Trophoblast cell (in vitro differentiated cells and primary cell): Measurements from ENCODE around the gene RCAN2.

Experiments
- DNase-seq, 2 donors: peaks; one replicate each; pipeline ENCODE4 v3.0.0-alpha.2; 2016
- H2AFZ ChIP-seq: 2 replicates; pipeline ENCODE4 v1.6.1; 2013; ENCODE audit warnings: low read length, moderate library complexity, mild to moderate bottlenecking; ENCODE audit not compliant: insufficient read depth, poor library complexity
- H2AK5ac ChIP-seq: 2 replicates; pipeline ENCODE4 v1.6.1; 2013; ENCODE audit warnings: mild to moderate bottlenecking, low read length
- H2BK120ac ChIP-seq: 2 replicates; pipeline ENCODE4 v1.6.1; 2013; ENCODE audit warnings: low read length, mild to moderate bottlenecking, moderate library complexity; ENCODE audit not compliant: insufficient read depth, poor library complexity
- H2BK12ac ChIP-seq: 2 replicates; pipeline ENCODE4 v1.6.1; 2013; ENCODE audit warnings: mild to moderate bottlenecking, low read length, moderate library complexity
- H2BK5ac ChIP-seq: 2 replicates; pipeline ENCODE4 v1.6.1; 2013; ENCODE audit warnings: low read length, low read depth, moderate library complexity, mild to moderate bottlenecking; ENCODE audit not compliant: poor library complexity
- H3K14ac ChIP-seq: 2 replicates; pipeline ENCODE4 v1.6.1; 2013; ENCODE audit warnings: mild to moderate bottlenecking, low read length
- H3K18ac ChIP-seq: 2 replicates; pipeline ENCODE4 v1.6.1; 2013; ENCODE audit warnings: mild to moderate bottlenecking, low read length
- H3K23ac ChIP-seq: 2 replicates; pipeline ENCODE4 v1.6.1; 2013; ENCODE audit warnings: low read length
- H3K27ac ChIP-seq: 2 replicates; pipeline ENCODE4 v1.5.1; 2013; ENCODE audit warnings: low read depth, mild to moderate bottlenecking, inconsistent platforms, low read length, moderate library complexity
- H3K27me3 ChIP-seq: 2 replicates; pipeline ENCODE4 v1.6.1; 2013; ENCODE audit warnings: inconsistent platforms, mild to moderate bottlenecking, low read length, moderate library complexity; ENCODE audit not compliant: insufficient read depth
- H3K36me3 ChIP-seq, 2 experiments: 1 replicate in 1 of 2; 2 replicates in 1 of 2; pipeline ENCODE4 v1.6.1; 2013; ENCODE audit warnings: low read length in 2 of 2, mild to moderate bottlenecking in 2 of 2, moderate library complexity in 1 of 2; ENCODE audit not compliant: insufficient read depth in 2 of 2, control insufficient read depth in 1 of 2
- H3K4ac ChIP-seq: 2 replicates; pipeline ENCODE4 v1.6.1; 2013; ENCODE audit warnings: low read depth, mild to moderate bottlenecking, low read length, moderate library complexity
- H3K4me1 ChIP-seq, 2 experiments: 1 replicate in 1 of 2; 2 replicates in 1 of 2; pipeline ENCODE4 v1.6.1; 2013; ENCODE audit warnings: low read length in 2 of 2, mild to moderate bottlenecking in 2 of 2, moderate library complexity in 1 of 2; ENCODE audit not compliant: insufficient read depth in 2 of 2, control insufficient read depth in 1 of 2
- H3K4me2 ChIP-seq: 2 replicates; pipeline ENCODE4 v1.6.1; 2013; ENCODE audit warnings: inconsistent platforms, mild to moderate bottlenecking, low read length, moderate library complexity
- H3K4me3 ChIP-seq: 2 replicates; pipeline ENCODE4 v1.5.1; 2013; ENCODE audit warnings: mild to moderate bottlenecking, low read depth, low read length, inconsistent platforms
- H3K79me1 ChIP-seq: one replicate; pipeline ENCODE4 v1.6.1; 2013; ENCODE audit warnings: low read length
- H3K79me2 ChIP-seq: 2 replicates; pipeline ENCODE4 v1.6.1; 2013; ENCODE audit warnings: low read length, mild to moderate bottlenecking; ENCODE audit not compliant: control insufficient read depth, insufficient read depth, poor library complexity
- H3K9ac ChIP-seq: 2 replicates; pipeline ENCODE4 v1.6.1; 2013; ENCODE audit warnings: mild to moderate bottlenecking, low read length
- H3K9me3 ChIP-seq: 2 replicates; pipeline ENCODE4 v1.6.1; 2013; ENCODE audit warnings: low read depth, mild to moderate bottlenecking, control low read depth, inconsistent platforms, low read length; ENCODE audit not compliant: insufficient read depth
- H4K12ac ChIP-seq: 2 replicates; pipeline ENCODE4 v1.6.1; 2013; ENCODE audit warnings: low read depth, mild to moderate bottlenecking, low read length, moderate library complexity
- H4K8ac ChIP-seq: 2 replicates; pipeline ENCODE4 v1.6.1; 2013; ENCODE audit warnings: low read depth, mild to moderate bottlenecking, low read length, moderate library complexity
- H4K91ac ChIP-seq: one replicate; pipeline ENCODE4 v1.6.1; 2013; ENCODE audit warnings: low read depth, mild to moderate bottlenecking, low read length, moderate library complexity
- WGBS: extraction: QIAGEN DNeasy Blood & Tissue Kit; methylation state at CpG from one replicate; pipeline ENCODE4 v1.1.7; 2013; ENCODE audit warnings: missing lambda C conversion rate; ENCODE audit not compliant: insufficient read length, insufficient coverage; ENCODE audit errors: extremely low coverage; 5-methylcytosine and 5-hydroxymethylcytosine counted together

The RCAN2 gene

DNA sequence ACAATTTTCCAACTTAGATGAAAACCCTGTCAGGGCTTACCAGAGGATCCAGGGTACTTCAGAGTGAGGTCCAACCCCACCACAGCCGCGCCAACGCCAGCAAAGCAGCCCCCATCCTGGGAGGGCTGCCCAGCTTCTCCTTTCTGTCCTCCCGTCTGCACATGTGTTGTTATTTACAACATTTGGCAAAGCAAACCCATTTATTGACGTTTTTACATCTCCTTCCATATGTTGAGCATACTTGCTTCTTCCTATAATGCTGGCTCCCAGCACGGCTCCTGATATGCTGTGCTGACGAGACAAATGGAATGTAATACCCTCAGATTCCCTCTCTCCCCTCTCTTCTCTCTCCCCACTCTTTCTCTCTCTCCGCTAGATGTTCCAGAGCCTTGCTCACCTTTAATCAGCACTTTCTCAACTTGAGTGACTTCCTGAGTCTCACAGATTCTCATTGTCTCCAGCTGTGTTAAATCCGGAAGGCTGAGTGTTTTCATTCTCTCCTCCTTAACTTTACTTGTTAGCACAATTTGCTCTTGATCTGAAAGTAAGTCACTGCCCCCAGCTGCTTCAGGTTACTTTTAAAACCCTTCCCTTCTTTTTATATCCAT, 22.7 kb downstream of the RCAN2 start:
- H3K4me1 ChIP-seq, result peaks cover 1 to 4% of the 10 kb centered on the region in 2 experiments
- H2BK120ac ChIP-seq, result no peak overlapping the region
- DNase-seq, result no peak
- no peak overlapping the region for H4K8ac ChIP-seq
- H3K79me2 ChIP-seq, result no peaks in the 10 kb centered on the region
- no peak overlapping the region for H2AFZ ChIP-seq
- H2BK12ac ChIP-seq, result no peak overlapping the region
- H2BK5ac ChIP-seq, result no peak overlapping the region
- no peak overlapping the region for H3K18ac ChIP-seq
- H3K9me3 ChIP-seq, result peaks cover 1% of the 10 kb centered on the region
- no peak overlapping the region for H4K91ac ChIP-seq
- H3K79me1 ChIP-seq, result no peaks in the 10 kb centered on the region
- H3K14ac ChIP-seq, result no peak overlapping the region
- no peak overlapping the region for H4K12ac ChIP-seq
- no peak overlapping the region for H3K23ac ChIP-seq
- H3K36me3 ChIP-seq, result no peaks in the 10 kb centered on the region
- H2AK5ac ChIP-seq, result no peak overlapping the region
- no peak overlapping the region for H3K9ac ChIP-seq
- H3K27me3 ChIP-seq, result no peaks in the 10 kb centered on the region
- no peak overlapping the region for H3K27ac ChIP-seq
- whole genome bisulfite sequencing, result no CpG with 5 or more reads among the region's 9 CpGs
- no peak overlapping the region for H3K4ac ChIP-seq
- H3K4me3 ChIP-seq, result no peak overlapping the region
- no peak overlapping the region for H3K4me2 ChIP-seq

DNA sequence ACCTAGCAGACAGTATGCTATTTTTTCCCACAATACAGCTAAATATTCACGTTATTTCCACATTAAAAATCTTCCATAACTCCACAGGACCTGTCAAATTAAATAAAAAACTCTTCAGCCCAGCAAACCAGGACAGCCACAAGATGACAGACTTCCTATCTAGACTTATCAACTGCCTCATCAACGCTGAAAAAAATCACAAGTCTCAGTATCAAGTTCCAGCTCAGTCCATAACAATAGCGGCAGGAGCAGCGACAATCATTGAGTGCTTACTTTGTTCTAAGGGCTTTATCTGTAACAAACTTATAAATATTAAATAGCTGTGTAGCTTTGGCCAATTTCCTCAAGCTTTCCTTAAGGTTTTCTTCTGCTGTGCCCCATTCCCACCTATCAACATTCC, 24.7 kb downstream of the RCAN2 start:
- Histone ChIP-seq H3K4me2 (no peak overlapping the region), H3K9me3 (peaks cover 1% of the 10 kb centered on the region), H3K27me3 (no peaks in the 10 kb centered on the region), H2AK5ac (no peak overlapping the region), H2BK5ac (no peak overlapping the region), H2AFZ (no peak overlapping the region), H3K79me1 (no peaks in the 10 kb centered on the region), H3K27ac (no peak overlapping the region), H3K36me3 (no peaks in the 10 kb centered on the region), H3K14ac (no peak overlapping the region), H3K4me1 (peaks cover 1 to 4% of the 10 kb centered on the region in 2 experiments), H3K79me2 (no peaks in the 10 kb centered on the region), H4K12ac (no peak overlapping the region), H2BK120ac (no peak overlapping the region), H2BK12ac (no peak overlapping the region), H3K4me3 (no peak overlapping the region), H3K9ac (no peak overlapping the region), H4K8ac (no peak overlapping the region), H4K91ac (no peak overlapping the region), H3K23ac (no peak overlapping the region), H3K18ac (no peak overlapping the region), H3K4ac (no peak overlapping the region)
- DNase-seq, result no peak
- WGBS, result 100% methylated on average over 1 of the region's 4 CpGs

DNA sequence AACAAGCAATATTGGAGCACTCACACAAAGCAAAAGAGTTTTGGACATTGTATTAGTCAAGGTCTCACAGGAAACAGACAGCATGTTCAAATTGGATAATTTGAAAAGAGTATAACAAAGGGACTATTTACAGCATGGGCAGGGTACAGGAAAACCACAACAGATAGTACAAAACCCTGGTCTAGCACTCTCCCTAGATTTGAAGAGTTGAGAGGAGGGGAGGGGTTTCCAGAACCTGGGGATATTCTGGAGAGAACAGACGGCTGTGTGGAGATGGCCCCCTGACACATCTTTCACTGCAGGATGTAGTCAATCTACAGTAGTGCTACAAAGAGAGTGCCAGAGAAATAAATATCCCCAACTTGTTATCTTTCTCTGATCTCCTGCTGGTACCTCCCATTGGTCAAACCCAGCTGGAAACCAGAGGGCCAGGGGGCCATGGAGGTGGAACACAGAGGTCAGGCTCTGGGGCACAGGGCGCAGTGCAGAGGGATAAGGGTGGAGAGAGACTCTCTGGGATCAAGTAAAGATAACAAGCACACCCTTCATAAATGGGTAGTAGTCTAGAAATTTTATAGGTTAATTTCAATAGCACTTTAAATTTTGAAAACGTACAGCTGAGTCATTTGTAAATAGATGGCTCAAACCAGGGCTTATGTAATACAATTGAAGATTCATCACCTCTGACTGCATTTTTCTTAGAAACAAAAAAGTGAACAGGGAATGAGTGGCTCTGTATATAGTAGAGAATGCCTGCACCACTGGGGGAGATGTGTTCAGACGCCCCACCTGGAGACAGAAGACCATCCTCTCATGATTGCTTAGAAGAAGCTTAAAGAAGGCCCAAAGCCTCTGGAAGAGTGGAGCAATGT, 25.7 kb downstream of the RCAN2 start:
- H2BK120ac ChIP-seq, result no peak overlapping the region
- H3K79me1 ChIP-seq, result no peaks in the 10 kb centered on the region
- no peaks in the 10 kb centered on the region for H3K79me2 ChIP-seq
- no peak overlapping the region for H3K4me3 ChIP-seq
- H3K23ac ChIP-seq, result no peak overlapping the region
- peaks cover 1% of the 10 kb centered on the region for H3K9me3 ChIP-seq
- H3K4me2 ChIP-seq, result no peak overlapping the region
- H2BK5ac ChIP-seq, result no peak overlapping the region
- H3K14ac ChIP-seq, result no peak overlapping the region
- H4K91ac ChIP-seq, result no peak overlapping the region
- no peak overlapping the region for H3K9ac ChIP-seq
- no peak overlapping the region for H2AK5ac ChIP-seq
- H4K8ac ChIP-seq, result no peak overlapping the region
- H3K36me3 ChIP-seq, result no peaks in the 10 kb centered on the region
- no peaks in the 10 kb centered on the region for H3K27me3 ChIP-seq
- H2BK12ac ChIP-seq, result no peak overlapping the region
- peaks cover 1 to 4% of the 10 kb centered on the region in 2 experiments for H3K4me1 ChIP-seq
- H3K4ac ChIP-seq, result no peak overlapping the region
- no peak overlapping the region for H3K27ac ChIP-seq
- H3K18ac ChIP-seq, result no peak overlapping the region
- H2AFZ ChIP-seq, result no peak overlapping the region
- WGBS, result no CpG with 5 or more reads among the region's 4 CpGs
- DNase-seq, result no peak
- H4K12ac ChIP-seq, result no peak overlapping the region

DNA sequence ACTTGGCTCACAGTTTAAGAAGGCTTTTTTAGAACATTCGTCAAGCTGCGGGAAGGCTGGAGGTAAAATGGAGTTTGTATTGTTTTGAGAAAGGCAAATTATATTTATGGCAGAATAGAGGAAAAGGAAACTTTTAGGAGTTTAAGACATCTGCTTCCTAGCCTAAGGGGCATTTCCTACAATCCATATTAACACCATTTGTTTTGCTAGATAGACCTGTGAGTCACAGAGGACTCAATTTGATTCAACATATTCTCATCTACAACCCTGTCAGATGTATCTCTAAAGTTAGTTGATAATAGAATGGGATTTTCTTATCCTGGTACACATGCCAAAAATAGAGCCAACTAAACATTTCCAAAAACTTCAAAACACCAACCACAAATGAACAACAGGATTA, 35.0 kb downstream of the RCAN2 start:
- no peaks in the 10 kb centered on the region for H3K79me2 ChIP-seq
- no peaks in the 10 kb centered on the region for H3K79me1 ChIP-seq
- no peak overlapping the region for H3K14ac ChIP-seq
- no peak overlapping the region for H3K4ac ChIP-seq
- no peak overlapping the region for H2BK5ac ChIP-seq
- no peak overlapping the region for H2BK12ac ChIP-seq
- no peaks in the 10 kb centered on the region for H3K27me3 ChIP-seq
- H4K8ac ChIP-seq, result no peak overlapping the region
- H3K4me2 ChIP-seq, result no peak overlapping the region
- WGBS, result 100% methylated on average over 1 of the region's 2 CpGs
- H3K9ac ChIP-seq, result no peak overlapping the region
- H3K36me3 ChIP-seq, result no peaks in the 10 kb centered on the region
- no peak overlapping the region for H3K23ac ChIP-seq
- no peaks in the 10 kb centered on the region for H3K4me1 ChIP-seq
- no peaks in the 10 kb centered on the region for H3K9me3 ChIP-seq
- no peak overlapping the region for H2BK120ac ChIP-seq
- H2AFZ ChIP-seq, result no peak overlapping the region
- no peak overlapping the region for H4K91ac ChIP-seq
- H3K4me3 ChIP-seq, result no peak overlapping the region
- H3K18ac ChIP-seq, result no peak overlapping the region
- H4K12ac ChIP-seq, result no peak overlapping the region
- DNase-seq, result no peak
- no peak overlapping the region for H3K27ac ChIP-seq
- no peak overlapping the region for H2AK5ac ChIP-seq
